H9 (cell line): ENCODE results near the gene ECEL1. TPM values are rescaled to one million over a fixed set of nuclear protein-coding genes. Genes with fewer than 3 reads are reported as not detected.

Source experiments
- DNase-seq: peaks from one replicate; pipeline ENCODE4 v3.0.0-alpha.2; 2017
- H2AFZ ChIP-seq: one replicate; pipeline ENCODE4 v1.6.1; 2013; ENCODE audit warnings: mild to moderate bottlenecking, low read length, control low read depth, moderate library complexity
- H2AK5ac ChIP-seq: 2 replicates; pipeline ENCODE4 v1.6.1; 2013; ENCODE audit warnings: low read length, control low read depth, mixed read lengths; ENCODE audit not compliant: insufficient read length
- H2BK120ac ChIP-seq: one replicate; pipeline ENCODE4 v1.6.1; 2013; ENCODE audit warnings: low read depth, mild to moderate bottlenecking, low read length, control low read depth, inconsistent platforms; ENCODE audit not compliant: poor library complexity, severe bottlenecking
- H2BK12ac ChIP-seq: 2 replicates; pipeline ENCODE4 v1.6.1; 2013; ENCODE audit warnings: low read length, control low read depth, mixed read lengths, low read depth; ENCODE audit not compliant: insufficient read length
- H2BK15ac ChIP-seq: 2 replicates; pipeline ENCODE4 v1.6.1; 2013; ENCODE audit warnings: low read depth, low read length, control low read depth
- H2BK20ac ChIP-seq: one replicate; pipeline ENCODE4 v1.6.1; 2013; ENCODE audit warnings: low read depth, mild to moderate bottlenecking, low read length, control low read depth, inconsistent platforms; ENCODE audit not compliant: poor library complexity, severe bottlenecking
- H2BK5ac ChIP-seq: 2 replicates; pipeline ENCODE4 v1.6.1; 2013; ENCODE audit warnings: low read length, control low read depth, mixed read lengths; ENCODE audit not compliant: insufficient read length
- H3K14ac ChIP-seq: 2 replicates; pipeline ENCODE4 v1.6.1; 2013; ENCODE audit warnings: low read length, control low read depth; ENCODE audit not compliant: insufficient read depth
- H3K18ac ChIP-seq: 2 replicates; pipeline ENCODE4 v1.6.1; 2013; ENCODE audit warnings: low read depth, mild to moderate bottlenecking, mixed read lengths, low read length, control low read depth; ENCODE audit not compliant: insufficient read length
- H3K23ac ChIP-seq: 2 replicates; pipeline ENCODE4 v1.6.1; 2013; ENCODE audit warnings: low read length, control low read depth, mixed read lengths, low read depth; ENCODE audit not compliant: insufficient read length
- H3K23me2 ChIP-seq: 2 replicates; pipeline ENCODE4 v1.6.1; 2013; ENCODE audit warnings: low read depth, mild to moderate bottlenecking, mixed read lengths, low read length, control low read depth; ENCODE audit not compliant: insufficient read length, poor library complexity, severe bottlenecking
- H3K27ac ChIP-seq: 2 replicates; pipeline ENCODE4 v1.5.1; 2013; ENCODE audit warnings: low read length, control low read depth, mixed read lengths, low read depth; ENCODE audit not compliant: insufficient read length
- H3K27me3 ChIP-seq: 2 replicates; pipeline ENCODE4 v1.6.1; 2013; ENCODE audit warnings: low read length, control low read depth, inconsistent platforms; ENCODE audit not compliant: insufficient read depth
- H3K4ac ChIP-seq: 2 replicates; pipeline ENCODE4 v1.6.1; 2013; ENCODE audit warnings: low read depth, mild to moderate bottlenecking, control low read depth, inconsistent platforms, low read length, moderate library complexity
- H3K4me1 ChIP-seq: 2 replicates; pipeline ENCODE4 v1.6.1; 2013; ENCODE audit warnings: low read length, control low read depth, inconsistent platforms; ENCODE audit not compliant: insufficient read depth
- H3K4me2 ChIP-seq: 2 replicates; pipeline ENCODE4 v1.6.1; 2013; ENCODE audit warnings: low read length, control low read depth, mixed read lengths; ENCODE audit not compliant: insufficient read length, insufficient read depth
- H3K56ac ChIP-seq: 2 replicates; pipeline ENCODE4 v1.6.1; 2013; ENCODE audit warnings: low read depth, mild to moderate bottlenecking, mixed read lengths, low read length, control low read depth; ENCODE audit not compliant: insufficient read length
- H3K79me1 ChIP-seq: 2 replicates; pipeline ENCODE4 v1.6.1; 2013; ENCODE audit warnings: low read depth, mild to moderate bottlenecking, moderate library complexity, low read length, control low read depth, inconsistent platforms; ENCODE audit not compliant: insufficient read depth, poor library complexity, severe bottlenecking
- H3K79me2 ChIP-seq: 2 replicates; pipeline ENCODE4 v1.6.1; 2013; ENCODE audit warnings: low read length, control low read depth, inconsistent platforms; ENCODE audit not compliant: insufficient read depth
- H3K9ac ChIP-seq: 2 replicates; pipeline ENCODE4 v1.6.1; 2013; ENCODE audit warnings: low read length, control low read depth, mixed read lengths; ENCODE audit not compliant: insufficient read length; ENCODE audit errors: extremely low read depth
- H3K9me3 ChIP-seq: one replicate; pipeline ENCODE4 v1.6.1; 2013; ENCODE audit warnings: low read depth, low read length, inconsistent platforms; ENCODE audit not compliant: control insufficient read depth
- H3T11ph ChIP-seq: one replicate; pipeline ENCODE4 v1.6.1; 2013; ENCODE audit warnings: mild to moderate bottlenecking, low read length, control low read depth, inconsistent platforms
- H4K20me1 ChIP-seq: one replicate; pipeline ENCODE4 v1.6.1; 2013; ENCODE audit not compliant: control insufficient read depth, insufficient read length, insufficient read depth
- H4K5ac ChIP-seq: 2 replicates; pipeline ENCODE4 v1.6.1; 2013; ENCODE audit warnings: low read depth, mild to moderate bottlenecking, mixed read lengths, low read length, control low read depth; ENCODE audit not compliant: insufficient read length
- H4K8ac ChIP-seq: replicated peaks from 2 replicates; pipeline ENCODE4 v1.6.1; 2013; ENCODE audit warnings: low read length, control low read depth, mixed read lengths, low read depth; ENCODE audit not compliant: insufficient read length
- H4K91ac ChIP-seq: 2 replicates; pipeline ENCODE4 v1.6.1; 2013; ENCODE audit warnings: low read depth, mild to moderate bottlenecking, moderate library complexity, mixed read lengths, low read length, control low read depth; ENCODE audit not compliant: insufficient read length
- H3K27ac Mint-ChIP-seq, 3 experiments: 2 replicates in 2 of 3; 3 replicates in 1 of 3; pipeline ENCODE4 v1.8.0; 2020 to 2021; ENCODE audit warnings: mixed read lengths in 3 of 3, mild to moderate bottlenecking in 1 of 3, moderate library complexity in 1 of 3
- H3K27me3 Mint-ChIP-seq: 2 replicates; pipeline ENCODE4 v1.8.0; 2021; ENCODE audit warnings: low read depth, mild to moderate bottlenecking, moderate library complexity, mixed read lengths
- H3K36me3 Mint-ChIP-seq, 3 experiments: 2 replicates in 2 of 3; 3 replicates in 1 of 3; pipeline ENCODE4 v1.8.0; 2020 to 2021; ENCODE audit warnings: low read depth in 3 of 3, mixed read lengths in 3 of 3; ENCODE audit not compliant: insufficient read depth in 1 of 3
- H3K4me1 Mint-ChIP-seq, 2 experiments: 2 replicates each; pipeline ENCODE4 v1.8.0; 2020; ENCODE audit warnings: mixed read lengths in 2 of 2
- H3K4me3 Mint-ChIP-seq, 2 experiments: 2 replicates in 1 of 2; 3 replicates in 1 of 2; pipeline ENCODE4 v1.8.0; 2020 to 2021; ENCODE audit warnings: mild to moderate bottlenecking in 2 of 2, mixed read lengths in 2 of 2, moderate library complexity in 1 of 2
- H3K9me3 Mint-ChIP-seq, 2 experiments: 2 replicates in 1 of 2; 3 replicates in 1 of 2; pipeline ENCODE4 v1.8.0; 2020; ENCODE audit warnings: mild to moderate bottlenecking in 2 of 2, mixed read lengths in 2 of 2, moderate library complexity in 1 of 2
- CTCF ChIP-seq: fragments of 200-600 bp; sonication (generic); conservative IDR thresholded peaks from 3 replicates; pipeline ENCODE4 v1.8.0; 2021; ENCODE audit warnings: antibody characterized with exemption, mild to moderate bottlenecking
- WGBS: extraction: QIAGEN DNeasy Blood & Tissue Kit; methylation state at CpG from one replicate; pipeline ENCODE4 v1.1.7; 2013; ENCODE audit warnings: missing lambda C conversion rate, low lambda C conversion rate, mixed read lengths; ENCODE audit not compliant: insufficient read length; ENCODE audit errors: extremely low coverage; 5-methylcytosine and 5-hydroxymethylcytosine counted together
- total RNA-seq: library from RNA; stranded (reverse); gene quantifications from 2 replicates; pipeline ENCODE4 v1.2.1, GENCODE V29; 2021

ECEL1 gene
- total RNA-seq, 1 experiment from 2014 or later: 8.4 TPM

GRCh38 chr2:232463701-232464543 lies 23.7 kb downstream of the ECEL1 start:
- Mint-ChIP-seq H3K9me3 (no peaks in the 10 kb centered on the region), H3K36me3 (no peaks in the 10 kb centered on the region)
- no CpG with 5 or more reads among the region's 18 CpGs for WGBS

More at GRCh38 chr2:232463701-232464543, 23.7 kb downstream of the ECEL1 start:
- Histone ChIP-seq H3K56ac (no peak overlapping the region), H3K14ac (no peak overlapping the region), H2BK15ac (no peak overlapping the region), H3K23me2 (no peaks in the 10 kb centered on the region), H3K4ac (no peak overlapping the region), H3K79me1 (no peaks in the 10 kb centered on the region), H3K79me2 (no peaks in the 10 kb centered on the region), H4K8ac (no peak overlapping the region), H2BK5ac (no peak overlapping the region), H3K9ac (no peak overlapping the region), H3K27me3 (no peaks in the 10 kb centered on the region), H3K18ac (no peak overlapping the region), H2BK120ac (no peak overlapping the region), H3K23ac (no peak overlapping the region), H4K5ac (no peak overlapping the region), H3K4me1 (no peaks in the 10 kb centered on the region), H3K9me3 (no peaks in the 10 kb centered on the region), H3K4me2 (no peak overlapping the region), H4K20me1 (no peaks in the 10 kb centered on the region), H2BK20ac (no peak overlapping the region), H2AFZ (no peak overlapping the region), H4K91ac (no peak overlapping the region), H3T11ph (no peak overlapping the region), H3K27ac (no peak overlapping the region), H2BK12ac (no peak overlapping the region), H2AK5ac (no peak overlapping the region)
- no peak overlapping the region for H3K4me3 Mint-ChIP-seq
- no peak for DNase-seq
- peaks cover 41% of the 10 kb centered on the region for H3K27me3 Mint-ChIP-seq
- no peak overlapping the region for H3K27ac Mint-ChIP-seq
- no peak for TF ChIP-seq CTCF
- no peaks in the 10 kb centered on the region for H3K4me1 Mint-ChIP-seq
